PC-3 (cell line): ENCODE measurements around the gene LEKR1. TPM values are rescaled to one million over a fixed set of nuclear protein-coding genes. Genes with fewer than 3 reads are reported as not detected.
A peak's percentile ranks its signal among the peaks of the same experiment; 100 is the strongest.

Experiments used
- ATAC-seq: fragments of 200-7000 bp; cut with Tn5 transposase; 2 replicates; pipeline ENCODE4 v1.9.1; 2020; ENCODE audit warnings: mild to moderate bottlenecking, moderate library complexity
- BruUV-seq: library from RNA; stranded (reverse); fragments of 400-500 nt; replicated peaks from 2 replicates; lab custom pipeline; 2021; lab: Mats Ljungman, UMichigan
- CTCF ChIA-PET: fragments of 300-600 bp; sonication (Branson Sonifier 250); formaldehyde crosslinking; loops from one replicate; lab custom pipeline; 2022; ENCODE audit warnings: antibody characterized with exemption; lab: Charles Lee
- POLR2A ChIA-PET: fragments of 300-600 bp; sonication (Branson Sonifier 250); formaldehyde crosslinking; loops from one replicate; lab custom pipeline; 2022; ENCODE audit warnings: antibody characterized with exemption; ENCODE audit not compliant: unreplicated experiment; lab: Charles Lee
- DNase-seq: peaks from one replicate; pipeline ENCODE4 v3.0.0-alpha.2; 2015
- H2AFZ ChIP-seq: fragments of 300-600 bp; sonication (generic); 2 replicates; pipeline ENCODE4 v1.6.0; 2016; ENCODE audit warnings: antibody characterized with exemption, low read length
- H3F3A ChIP-seq: fragments of 300-600 bp; sonication (generic); one replicate; pipeline ENCODE4 v1.6.0; 2017; ENCODE audit warnings: antibody characterized with exemption, low read length, control low read depth, mild to moderate bottlenecking; ENCODE audit not compliant: unreplicated experiment
- H3K27ac ChIP-seq: fragments of 300-600 bp; sonication (generic); 2 replicates; pipeline ENCODE4 v1.5.1; 2016; ENCODE audit warnings: mild to moderate bottlenecking, low read length
- H3K27me3 ChIP-seq: fragments of 300-600 bp; sonication (generic); 2 replicates; pipeline ENCODE4 v1.6.1; 2016; ENCODE audit warnings: low read length, mixed read lengths
- H3K36me3 ChIP-seq: fragments of 300-600 bp; sonication (generic); 2 replicates; pipeline ENCODE4 v1.6.1; 2016; ENCODE audit warnings: low read depth, mixed run types, low read length, mixed read lengths
- H3K4me1 ChIP-seq: fragments of 300-600 bp; sonication (generic); 2 replicates; pipeline ENCODE4 v1.5.1; 2016; ENCODE audit warnings: low read length; ENCODE audit not compliant: insufficient read depth
- H3K4me2 ChIP-seq: fragments of 300-600 bp; sonication (generic); 2 replicates; pipeline ENCODE4 v1.6.0; 2016; ENCODE audit warnings: low read length
- H3K4me3 ChIP-seq: fragments of 300-600 bp; sonication (generic); 2 replicates; pipeline ENCODE4 v1.5.1; 2016; ENCODE audit warnings: mild to moderate bottlenecking, low read length, mixed read lengths
- H3K79me2 ChIP-seq: fragments of 300-600 bp; sonication (generic); 2 replicates; pipeline ENCODE4 v1.6.1; 2017; ENCODE audit warnings: low read length, mixed read lengths
- H3K9ac ChIP-seq: fragments of 300-600 bp; sonication (generic); 2 replicates; pipeline ENCODE4 v1.6.0; 2016; ENCODE audit warnings: mild to moderate bottlenecking, low read length
- H3K9me2 ChIP-seq: fragments of 300-600 bp; sonication (generic); replicated peaks from 2 replicates; pipeline ENCODE4 v1.6.1; 2016; ENCODE audit warnings: mixed run types, low read length, mixed read lengths
- H3K9me3 ChIP-seq: fragments of 300-600 bp; sonication (generic); 2 replicates; pipeline ENCODE4 v1.6.1; 2016; ENCODE audit warnings: low read length, mixed read lengths
- H4K20me1 ChIP-seq: fragments of 300-600 bp; sonication (generic); 2 replicates; pipeline ENCODE4 v1.6.1; 2016; ENCODE audit warnings: low read length, mixed read lengths
- CTCF ChIP-seq: fragments of 300-600 bp; sonication (generic); conservative IDR thresholded peaks from 2 replicates; pipeline ENCODE4 v1.5.1; 2017; ENCODE audit warnings: antibody characterized with exemption, low read depth, mild to moderate bottlenecking, low read length
- EZH2 ChIP-seq: fragments of 300-600 bp; sonication (generic); IDR thresholded peaks from one replicate; pipeline ENCODE4 v1.6.1; 2017; ENCODE audit warnings: antibody characterized with exemption, mild to moderate bottlenecking, low read length; ENCODE audit not compliant: unreplicated experiment
- EZH2phosphoT487 ChIP-seq: fragments of 300-600 bp; sonication (generic); IDR thresholded peaks from 2 replicates; pipeline ENCODE4 v1.6.1; 2018; ENCODE audit warnings: mild to moderate bottlenecking, antibody characterized with exemption, low read length, borderline replicate concordance
- intact Hi-C: fragments of 100-400 bp; cut with micrococcal nuclease; formaldehyde crosslinking; loops from 2 replicates; pipeline ENCODE4 v1.9.0; 2023
- total RNA-seq: library from RNA; depleted of rRNA; stranded (reverse); fragments of >200 nt; gene quantifications from 2 replicates; pipeline ENCODE4 v1.2.3, GENCODE V29; 2014

LEKR1 gene
- total RNA-seq, 1 experiment from 2014 or later, result 0.15 TPM

GRCh38 chr3:157067114-157067513, 241.0 kb downstream of the LEKR1 start:
- no peak overlapping the region for H3K4me3 ChIP-seq
- H3K36me3 ChIP-seq, result no peaks in the 10 kb centered on the region
- intact Hi-C loops, result loop anchor here (5.0 kb wide), 1 partner anchor 175 kb away; no protein-coding TSS in a partner anchor
- CTCF ChIA-PET, result interaction anchor here (0.6 kb wide), 1 partner anchor 532 kb away, joined by 3 read pairs; no protein-coding TSS in a partner anchor
- H3K9me2 ChIP-seq, result no peaks in the 10 kb centered on the region
- H4K20me1 ChIP-seq, result no peaks in the 10 kb centered on the region
- BruUV-seq, result no TSS peak
- no peak; the same call in 1 of the 2 replicates for ATAC-seq
- no peaks in the 10 kb centered on the region for H3K79me2 ChIP-seq
- peaks cover 11% of the 10 kb centered on the region for H3K4me1 ChIP-seq
- no peaks in the 10 kb centered on the region for H3F3A ChIP-seq
- peak overlapping the region; percentile 45; the same call in 1 of the 2 replicates for H2AFZ ChIP-seq
- peak overlapping the region; percentile 52 for H3K9ac ChIP-seq
- TF ChIP-seq EZH2phosphoT487 (no peak), CTCF (no peak), EZH2 (no peak)
- H3K27me3 ChIP-seq, result no peaks in the 10 kb centered on the region
- no peaks in the 10 kb centered on the region for H3K9me3 ChIP-seq
- H3K27ac ChIP-seq, result peak overlapping the region; percentile 77
- POLR2A ChIA-PET, result no interaction called here
- DNase-seq, result no peak
- H3K4me2 ChIP-seq, result peak overlapping the region; percentile 26; the same call in 1 of the 2 replicates

GRCh38 chr3:157069406-157069805, 243.3 kb downstream of the LEKR1 start:
- Histone ChIP-seq H3F3A (no peaks in the 10 kb centered on the region), H2AFZ (no peak overlapping the region), H3K36me3 (no peaks in the 10 kb centered on the region), H3K9me2 (no peaks in the 10 kb centered on the region), H3K27ac (no peak overlapping the region), H3K9me3 (no peaks in the 10 kb centered on the region), H3K79me2 (no peaks in the 10 kb centered on the region), H3K4me3 (no peak overlapping the region), H3K27me3 (no peaks in the 10 kb centered on the region), H3K4me2 (no peak overlapping the region), H3K9ac (no peak overlapping the region), H3K4me1 (peaks cover 11% of the 10 kb centered on the region), H4K20me1 (no peaks in the 10 kb centered on the region)
- BruUV-seq, result no TSS peak
- no peak for DNase-seq
- CTCF ChIA-PET, result no interaction called here
- POLR2A ChIA-PET, result no interaction called here
- no peak for TF ChIP-seq CTCF
- TF ChIP-seq EZH2, result no peak
- TF ChIP-seq EZH2phosphoT487, result no peak
- intact Hi-C loops, result loop anchor here (5.0 kb wide), 1 partner anchor 177 kb away; no protein-coding TSS in a partner anchor
- no peak for ATAC-seq

GRCh38 chr3:157069846-157070677, 243.9 kb downstream of the LEKR1 start:
- ATAC-seq, result no peak

More at GRCh38 chr3:157069846-157070677, 243.9 kb downstream of the LEKR1 start:
- no peak overlapping the region for H3K9ac ChIP-seq
- DNase-seq, result no peak
- BruUV-seq, result no TSS peak
- no peak overlapping the region for H3K4me3 ChIP-seq
- ChIA-PET POLR2A (no interaction called here), CTCF (no interaction called here)
- no peaks in the 10 kb centered on the region for H3K79me2 ChIP-seq
- no peaks in the 10 kb centered on the region for H3K9me3 ChIP-seq
- H3K4me2 ChIP-seq, result no peak overlapping the region
- intact Hi-C loops, result loop anchor here (5.0 kb wide), 1 partner anchor 178 kb away; no protein-coding TSS in a partner anchor
- no peaks in the 10 kb centered on the region for H4K20me1 ChIP-seq
- H3K36me3 ChIP-seq, result no peaks in the 10 kb centered on the region
- H3K9me2 ChIP-seq, result no peaks in the 10 kb centered on the region
- no peaks in the 10 kb centered on the region for H3K27me3 ChIP-seq
- TF ChIP-seq EZH2phosphoT487, result no peak
- no peak for TF ChIP-seq EZH2
- no peak for TF ChIP-seq CTCF
- H3F3A ChIP-seq, result no peaks in the 10 kb centered on the region
- no peak overlapping the region for H3K27ac ChIP-seq
- peaks cover 11% of the 10 kb centered on the region for H3K4me1 ChIP-seq
- no peak overlapping the region for H2AFZ ChIP-seq
